GM12878 (cell line): Measurements from ENCODE around the gene LRRC56. TPM values are rescaled to one million over a fixed set of nuclear protein-coding genes. Genes with fewer than 3 reads are reported as not detected.
A peak's percentile ranks its signal among the peaks of the same experiment; 100 is the strongest.

ENCODE experiments used
- ATAC-seq: fragments of 200-7000 bp; cut with Tn5 transposase; 3 replicates; pipeline ENCODE4 v1.9.1; 2020; ENCODE audit warnings: mild to moderate bottlenecking, moderate library complexity
- BruUV-seq: library from RNA; stranded (reverse); fragments of 400-500 nt; replicated peaks from 2 replicates; lab custom pipeline; 2021; lab: Mats Ljungman, UMichigan
- CTCF ChIA-PET: fragments of 300-600 bp; sonication (Branson Sonifier 250); formaldehyde crosslinking; extraction: SDS; loops from one replicate; lab custom pipeline; 2021; ENCODE audit warnings: inconsistent platforms; lab: Yijun Ruan, JAX
- POLR2A ChIA-PET: fragments of 350-600 bp; formaldehyde crosslinking; extraction: SDS; loops from one replicate; lab custom pipeline; 2021; ENCODE audit warnings: inconsistent platforms; lab: Charles Lee
- RAD21 ChIA-PET: fragments of 300-600 bp; sonication (Branson Sonifier 250); formaldehyde crosslinking; loops from one replicate; lab custom pipeline; 2023; ENCODE audit warnings: antibody characterized with exemption; ENCODE audit not compliant: unreplicated experiment; lab: Charles Lee
- SMC1A ChIA-PET: fragments of 300-600 bp; sonication (Branson Sonifier 250); formaldehyde crosslinking; loops from one replicate; lab custom pipeline; 2023; ENCODE audit not compliant: unreplicated experiment, uncharacterized antibody; lab: Charles Lee
- DNase-seq: peaks from one replicate; pipeline ENCODE4 v3.0.0-alpha.2; 2011; ENCODE audit warnings: low read depth, low spot score
- FAIRE-seq: peaks from 3 replicates; lab custom pipeline; 2011; peaks lifted over from hg19 to GRCh38; lab: Jason Lieb, UNC
- H2AFZ ChIP-seq: 2 replicates; pipeline ENCODE4 v1.6.0; 2011; ENCODE audit warnings: low read depth, low read length, control low read depth; ENCODE audit not compliant: control insufficient read depth
- H3K27ac ChIP-seq: 2 replicates; pipeline ENCODE4 v1.5.1; 2011; ENCODE audit warnings: control low read depth; ENCODE audit not compliant: control insufficient read depth, insufficient read depth
- H3K27me3 ChIP-seq, 2 experiments: replicated peaks in 1 of 2; 2 replicates each; pipeline versions ENCODE4 v1.6.0 to v1.6.1; 2011; ENCODE audit warnings: low read length in 1 of 2; ENCODE audit not compliant: control insufficient read depth in 2 of 2, insufficient read depth in 2 of 2
- H3K36me3 ChIP-seq, 2 experiments: 2 replicates each; pipeline ENCODE4 v1.5.1; 2011; ENCODE audit warnings: low read length in 1 of 2; ENCODE audit not compliant: control insufficient read depth in 2 of 2, insufficient read depth in 2 of 2
- H3K4me1 ChIP-seq: 2 replicates; pipeline ENCODE4 v1.6.1; 2011; ENCODE audit warnings: mild to moderate bottlenecking, low read length, moderate library complexity, mixed read lengths; ENCODE audit not compliant: control insufficient read depth, insufficient read depth
- H3K4me2 ChIP-seq: 2 replicates; pipeline ENCODE4 v1.6.0; 2011; ENCODE audit warnings: control low read depth; ENCODE audit not compliant: control insufficient read depth, insufficient read depth
- H3K4me3 ChIP-seq: fragments of 200-600 bp; sonication (generic); 2 replicates; pipeline ENCODE4 v1.5.1; 2016
- H3K79me2 ChIP-seq: 2 replicates; pipeline ENCODE4 v1.6.0; 2011; ENCODE audit warnings: low read length; ENCODE audit not compliant: control insufficient read depth, insufficient read depth
- H3K9ac ChIP-seq: 2 replicates; pipeline ENCODE4 v1.8.0; 2011; ENCODE audit warnings: low read length, control low read depth, mixed read lengths; ENCODE audit not compliant: control insufficient read depth, insufficient read depth
- H3K9me3 ChIP-seq: replicated peaks from 3 replicates; pipeline ENCODE4 v1.5.1; 2011; ENCODE audit warnings: mild to moderate bottlenecking, low read length; ENCODE audit not compliant: control insufficient read depth, insufficient read depth
- H4K20me1 ChIP-seq: 2 replicates; pipeline ENCODE4 v1.6.0; 2011; ENCODE audit not compliant: control insufficient read depth, insufficient read depth
- BRCA1 ChIP-seq: IDR thresholded peaks from 2 replicates; pipeline ENCODE4 v1.6.1; 2011; ENCODE audit warnings: low read depth, low read length, improper control_type of control experiment
- POLR2AphosphoS2 ChIP-seq: IDR thresholded peaks from 2 replicates; pipeline ENCODE4 v1.6.1; 2011; ENCODE audit warnings: low read depth, mild to moderate bottlenecking, low read length, improper control_type of control experiment, moderate library complexity
- ZNF622 ChIP-seq: fragments of 450-650 bp; IDR thresholded peaks from 2 replicates; pipeline ENCODE4 v1.6.1; 2017; ENCODE audit warnings: mild to moderate bottlenecking, inconsistent platforms
- WGBS: methylation state at CpG from one replicate; pipeline ENCODE4 v1.1.6; 2016; ENCODE audit warnings: low lambda C conversion rate; ENCODE audit not compliant: insufficient replicate concordance, insufficient coverage; ENCODE audit errors: missing lambda C conversion rate; 5-methylcytosine and 5-hydroxymethylcytosine counted together
- in situ Hi-C: fragments of 300-500 bp; cut with MboI; formaldehyde crosslinking; loops from 9 replicates; pipeline ENCODE4 v1.14.3; 2018; ENCODE audit warnings: mixed read lengths
- intact Hi-C: fragments of 100-400 bp; cut with micrococcal nuclease; formaldehyde crosslinking; loops from one replicate; pipeline ENCODE4 v1.14.2; 2022; ENCODE audit not compliant: unreplicated experiment
- polyA plus RNA-seq, 11 experiments: library from polyadenylated mRNA; depleted of rRNA in 4 of 11; unstranded in 6 of 11; stranded (reverse) in 5 of 11; fragments of >200 nt; fragmentation: Nextera tagmentation in 4 of 11; fragmentation: Illumina TruSeq in 1 of 11; extraction: Ambion mirVana in 4 of 11; extraction: Trizol in 1 of 11; gene quantifications; 1 replicate in 1 of 11; 2 replicates in 10 of 11; pipeline versions ENCODE4 v1.2.1 to v1.2.3, GENCODE V29; 2011 to 2016; ENCODE audit warnings: inconsistent platforms in 2 of 11, missing spikeins in 2 of 11, low read depth in 1 of 11
- total RNA-seq, 4 experiments: library from RNA; depleted of rRNA in 3 of 4; stranded (reverse); fragments of >200 nt in 3 of 4; fragmentation: Illumina TruSeq in 1 of 4; extraction: Trizol in 1 of 4; gene quantifications; 2 replicates each; pipeline versions ENCODE4 v1.2.1 to v1.2.3, GENCODE V29; 2013 to 2021

Gene LRRC56
- total and polyA plus RNA-seq, 10 of the 15 experiments (the other 5 are each of a cell fraction or from before 2014, with no cell fraction given): 0.02 to 1.9 (median 0.75) TPM; not detected in 1

GRCh38 chr11:563066-563811, 25.9 kb downstream of the LRRC56 start:
- H3K4me2 ChIP-seq: no peak overlapping the region
- ChIA-PET RAD21 (interaction anchor here (0.7 kb wide), 1 partner anchor 8 kb away, joined by 3 read pairs; no protein-coding TSS in a partner anchor), SMC1A (no interaction called here), POLR2A (interaction anchor here (1.1 kb wide), 1 partner anchor 24 kb away, joined by 3 read pairs; no protein-coding TSS in a partner anchor), CTCF (interaction anchor here (1.1 kb wide), 1 partner anchor 162 kb away, joined by 3 read pairs; no protein-coding TSS in a partner anchor)
- peaks cover 10% of the 10 kb centered on the region for H3K4me1 ChIP-seq
- DNase-seq (no peak), FAIRE-seq (no peak), ATAC-seq (no peak)
- H3K27ac ChIP-seq: no peak overlapping the region
- in situ Hi-C loops: no loop called here
- no peak overlapping the region for H2AFZ ChIP-seq
- no peak overlapping the region for H3K9ac ChIP-seq
- peaks cover 28% of the 10 kb centered on the region for H3K79me2 ChIP-seq
- peaks cover 0 to 4% of the 10 kb centered on the region in 2 experiments; a peak in 1 of 4 replicates for H3K36me3 ChIP-seq
- no peak overlapping the region for H3K4me3 ChIP-seq
- WGBS: 86% methylated on average over 18 of the region's 18 CpGs
- no peaks in the 10 kb centered on the region for H4K20me1 ChIP-seq
- no peaks in the 10 kb centered on the region for H3K9me3 ChIP-seq
- no TSS peak for BruUV-seq
- TF ChIP-seq POLR2AphosphoS2 (peak; percentile 66; the same call in 1 of the 2 replicates), ZNF622 (no peak)
- H3K27me3 ChIP-seq: no peaks in the 10 kb centered on the region; a peak in 1 of 4 replicates
- intact Hi-C loops: no loop called here

- peaks cover 10% of the 10 kb centered on the region for H3K4me1 ChIP-seq
- H3K79me2 ChIP-seq: peaks cover 30% of the 10 kb centered on the region
- no peaks in the 10 kb centered on the region; a peak in 1 of 4 replicates for H3K27me3 ChIP-seq
- no peaks in the 10 kb centered on the region for H3K9me3 ChIP-seq
- ChIA-PET CTCF (interaction anchor here (1.1 kb wide), 1 partner anchor 161 kb away, joined by 3 read pairs; no protein-coding TSS in a partner anchor), POLR2A (interaction anchor here (0.6 to 1.5 kb wide), 4 partner anchors 12 to 201 kb away, joined by 3 to 5 read pairs (median 4); partner anchors contain the start of gene PHRF1), SMC1A (no interaction called here), RAD21 (interaction anchor here (0.7 kb wide), 1 partner anchor 9 kb away, joined by 3 read pairs; no protein-coding TSS in a partner anchor)
- H2AFZ ChIP-seq: no peak overlapping the region
- intact Hi-C loops: no loop called here
- BruUV-seq: no TSS peak
- H3K4me3 ChIP-seq: no peak overlapping the region
- 85% methylated on average over 12 of the region's 12 CpGs for WGBS
- H3K36me3 ChIP-seq: peaks cover 0 to 4% of the 10 kb centered on the region in 2 experiments; a peak in 1 of 4 replicates
- in situ Hi-C loops: no loop called here
- ATAC-seq (no peak), FAIRE-seq (no peak), DNase-seq (no peak)
- TF ChIP-seq BRCA1: no peak
- TF ChIP-seq POLR2AphosphoS2: peak; percentile 55; the same call in 1 of the 2 replicates
- H3K9ac ChIP-seq: no peak overlapping the region
- no peaks in the 10 kb centered on the region for H4K20me1 ChIP-seq
- no peak overlapping the region for H3K4me2 ChIP-seq
- no peak overlapping the region for H3K27ac ChIP-seq
Measured at GRCh38 chr11:563812-564578, 26.7 kb downstream of the LRRC56 start.
